NCI-H69 (cell line): Measurements from ENCODE around the gene TPBGL.
"Not testable (repeated sequence)": the region's sequence is repeated elsewhere in the genome, so short reads cannot be mapped to it uniquely, and the experiment has no call there.

Experiments used
- DNase-seq: peaks from one replicate; lab custom pipeline; 2025; lab: John Stamatoyannopoulos, UW

The TPBGL gene

DNA sequence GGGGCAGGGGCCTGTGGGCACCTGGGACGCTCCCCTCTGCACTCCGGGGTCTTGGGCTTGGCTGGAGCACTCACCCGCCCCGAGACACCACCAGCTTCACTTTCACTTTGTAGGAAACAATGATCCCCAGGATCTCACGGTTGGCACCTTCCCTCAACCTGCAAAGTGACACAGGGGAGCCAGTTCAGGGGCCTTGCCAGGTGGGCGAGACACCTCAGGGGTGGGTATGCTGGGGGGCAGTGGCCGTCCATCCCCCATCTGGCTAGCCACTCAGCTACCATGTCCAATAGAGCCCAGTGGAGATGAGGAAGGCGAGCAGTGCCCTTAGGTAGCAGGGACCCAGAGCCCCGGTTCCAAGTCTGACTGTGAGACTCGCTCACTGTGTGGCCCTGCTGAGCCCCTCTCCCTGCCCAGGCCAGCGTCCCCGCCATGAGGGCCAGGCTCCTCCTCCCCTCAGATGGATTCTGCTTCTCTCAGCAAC is 32.3 kb downstream of the TPBGL start:
- no peak for DNase-seq

DNA sequence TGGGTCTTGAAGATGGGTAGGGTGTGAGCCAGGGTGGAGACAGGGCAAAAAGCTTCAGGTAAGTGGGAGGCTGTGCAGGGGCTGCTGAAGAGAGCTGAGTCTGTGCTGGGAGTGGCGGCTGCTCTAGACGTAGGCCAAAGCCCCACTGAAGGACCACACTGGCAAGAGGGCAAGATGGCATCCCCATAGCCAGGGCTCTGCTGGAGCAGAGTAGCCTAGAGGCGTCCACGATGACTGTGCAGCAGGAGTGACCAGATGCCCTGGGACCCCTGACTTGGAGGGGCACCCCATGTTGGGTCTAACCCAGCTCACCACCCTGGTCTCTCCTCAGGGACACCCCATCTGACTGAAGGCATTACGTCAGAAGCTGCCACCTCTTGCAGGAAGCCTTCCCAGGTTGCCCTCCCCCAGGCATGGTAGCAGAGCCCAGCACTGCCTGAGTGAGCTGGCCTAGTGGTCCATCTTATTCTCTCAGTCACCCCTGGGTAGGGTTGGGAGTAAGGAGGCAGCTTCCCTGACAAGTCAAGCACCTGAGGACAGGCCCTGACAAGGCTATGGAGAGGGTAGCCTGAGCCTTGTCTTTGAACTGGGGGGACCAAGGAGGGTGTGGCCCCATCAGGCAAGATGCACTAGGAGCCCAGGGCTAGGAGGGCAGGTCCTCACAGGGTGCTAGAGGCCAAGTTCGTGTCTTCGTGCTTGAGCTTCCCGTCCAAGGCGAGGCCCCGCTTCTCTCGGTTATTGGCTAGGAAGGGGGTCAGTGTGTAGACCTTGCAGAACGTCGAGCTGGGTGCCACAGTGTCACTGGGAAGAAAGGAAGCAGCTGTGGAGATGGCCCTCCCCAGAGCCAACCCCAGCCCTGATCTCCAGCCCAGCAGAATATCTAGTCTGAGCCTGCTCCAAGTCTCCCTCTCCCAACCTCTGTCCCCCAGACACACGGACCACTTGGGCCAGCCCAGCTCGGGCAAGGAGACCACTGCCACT is 33.1 kb downstream of the TPBGL start:
- DNase-seq = no peak

DNA sequence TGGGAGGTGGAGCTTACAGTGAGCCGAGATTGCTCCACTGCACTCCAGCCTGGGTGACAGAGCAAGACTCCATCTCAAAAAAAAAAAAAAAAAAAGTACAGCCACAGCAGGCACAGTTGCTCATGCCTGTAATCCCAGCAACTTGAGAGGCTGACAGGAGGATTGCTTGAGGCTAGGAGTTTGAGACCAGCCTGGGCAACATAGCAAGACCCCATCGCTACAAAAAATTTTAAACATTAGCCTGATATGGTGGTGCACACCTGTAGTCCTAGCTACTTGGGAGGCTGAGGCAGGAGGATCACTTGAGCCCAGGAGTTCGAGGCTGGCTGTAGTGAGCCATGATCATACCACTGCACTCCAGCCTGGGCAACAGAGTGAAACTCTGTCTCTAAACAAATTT is 34.1 kb downstream of the TPBGL start:
- DNase-seq = not testable (repeated sequence)

DNA sequence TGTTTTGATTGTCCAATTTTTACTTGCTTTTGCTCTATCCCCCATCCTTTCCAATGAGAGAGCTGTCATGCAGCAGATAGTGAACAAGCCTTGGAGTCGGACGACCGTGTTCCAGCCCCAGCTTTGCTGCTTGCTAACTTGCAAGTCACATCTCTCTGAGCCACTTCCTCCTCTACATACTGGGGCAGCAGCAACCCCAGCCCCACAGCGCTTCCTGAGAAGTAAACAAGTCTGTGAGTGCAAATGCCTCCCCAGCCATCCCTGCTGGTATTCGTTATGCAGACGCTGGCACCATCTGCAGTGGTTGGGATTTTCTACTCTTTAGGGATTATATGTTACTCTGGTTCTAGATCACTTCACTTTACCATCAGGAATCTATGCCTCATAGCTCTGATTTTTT is 35.0 kb downstream of the TPBGL start:
- DNase-seq = peak; percentile 72

DNA sequence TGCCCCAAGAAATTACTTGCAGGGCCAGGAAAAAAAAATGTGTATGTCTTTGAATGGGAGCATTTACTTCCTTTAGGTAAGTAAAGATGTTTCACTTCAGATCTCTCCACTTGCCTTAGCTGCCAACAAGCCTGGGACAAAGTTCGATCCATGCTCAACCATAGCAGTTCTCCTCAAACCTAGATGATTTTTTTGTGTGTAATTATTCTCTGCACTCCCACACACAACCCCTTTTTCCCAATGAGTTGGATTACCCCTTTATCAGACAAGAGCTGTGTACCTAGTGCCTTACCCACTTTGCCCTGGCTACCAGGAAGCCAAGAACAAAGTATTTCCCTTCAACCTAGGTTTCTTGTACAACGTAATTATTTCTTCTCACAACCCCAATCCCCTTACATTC is 35.6 kb downstream of the TPBGL start:
- DNase-seq = peak; percentile 61

DNA sequence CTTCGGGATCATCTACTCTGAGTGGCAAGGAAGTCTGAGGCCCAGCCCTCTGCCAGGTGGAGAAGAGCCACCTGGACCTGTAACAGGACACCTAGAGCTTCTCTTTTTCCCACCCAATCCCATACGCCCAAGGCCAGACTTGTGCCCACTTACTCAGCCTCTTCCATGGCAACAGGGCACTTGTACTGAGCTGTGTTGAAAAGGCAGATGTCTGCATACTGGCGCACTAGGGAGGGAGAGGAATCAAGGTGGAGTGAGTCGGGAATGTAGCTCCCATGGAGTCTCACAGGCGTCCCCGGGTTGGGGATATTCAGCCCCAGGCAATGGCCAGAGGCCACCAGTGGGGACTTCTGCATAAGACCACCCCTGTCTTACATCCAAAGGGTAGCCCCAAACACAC is 36.1 kb downstream of the TPBGL start:
- peak; percentile 95 for DNase-seq

DNA sequence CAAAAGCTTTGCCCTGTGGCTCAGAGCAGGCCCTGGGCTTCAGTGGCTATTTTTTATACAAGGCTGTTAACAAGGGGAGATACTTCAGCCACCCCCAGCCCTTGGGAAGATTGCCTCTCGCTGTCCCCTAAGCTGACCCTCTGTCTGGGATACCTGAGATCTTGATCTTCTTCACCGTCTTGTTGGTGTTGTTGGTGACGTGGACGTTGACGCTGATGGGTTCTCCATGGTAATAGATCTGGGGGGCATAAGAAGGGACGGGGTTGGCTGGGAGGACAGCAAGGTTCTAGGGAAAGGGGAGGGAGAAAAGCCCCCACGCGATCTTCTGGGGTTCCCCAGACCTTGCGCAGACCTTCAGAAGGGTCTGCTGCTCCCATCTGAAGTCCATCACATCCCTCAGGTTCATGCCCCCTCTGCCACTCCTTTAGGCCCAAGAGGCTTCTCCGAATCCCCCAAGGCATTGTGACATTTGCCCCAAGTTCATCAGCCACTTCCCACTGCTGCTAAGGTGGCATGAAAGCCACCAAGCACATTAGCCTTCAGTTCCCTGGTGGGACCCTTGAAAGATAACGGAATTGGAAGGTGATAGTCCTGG is 36.7 kb downstream of the TPBGL start:
- DNase-seq = no peak

DNA sequence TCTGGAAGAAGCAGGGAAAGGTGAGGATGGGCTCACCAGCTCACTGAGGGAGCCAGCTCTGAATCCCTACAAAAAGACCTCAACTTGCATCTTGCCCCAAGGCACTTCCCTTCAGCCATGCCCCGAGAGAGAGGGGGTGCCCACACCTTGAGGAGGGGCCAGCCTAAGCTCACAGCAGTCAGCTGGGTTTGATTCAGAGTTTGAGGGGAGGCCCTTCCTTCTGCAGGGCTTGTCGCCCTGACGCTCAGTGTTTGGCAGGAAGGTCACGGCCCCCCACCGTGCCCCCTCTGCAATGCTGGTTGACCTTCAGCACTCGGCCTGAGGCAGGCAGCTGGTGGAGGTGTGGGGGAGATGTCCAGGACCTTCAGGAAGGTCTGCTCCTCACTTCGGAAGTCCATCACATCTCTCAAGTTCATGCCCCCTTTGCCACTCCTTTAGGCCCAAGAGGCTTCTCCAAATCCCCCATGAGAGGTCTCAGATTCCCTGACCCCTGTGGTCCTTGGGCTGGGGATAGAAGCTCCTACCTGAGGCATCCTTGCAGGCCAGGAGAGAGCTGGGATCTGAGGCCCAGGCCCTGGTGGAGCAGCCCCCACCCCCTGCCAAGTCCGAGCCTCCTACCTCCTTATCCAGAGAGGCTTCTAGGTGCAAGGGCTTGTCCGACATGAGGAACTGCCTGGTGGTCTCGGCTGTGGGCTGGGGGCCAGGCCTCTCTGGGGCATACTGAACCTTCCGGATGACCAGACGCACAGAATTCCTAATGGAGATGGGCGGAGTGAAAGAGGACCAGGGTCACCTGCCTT is 37.6 kb downstream of the TPBGL start:
- no peak for DNase-seq

DNA sequence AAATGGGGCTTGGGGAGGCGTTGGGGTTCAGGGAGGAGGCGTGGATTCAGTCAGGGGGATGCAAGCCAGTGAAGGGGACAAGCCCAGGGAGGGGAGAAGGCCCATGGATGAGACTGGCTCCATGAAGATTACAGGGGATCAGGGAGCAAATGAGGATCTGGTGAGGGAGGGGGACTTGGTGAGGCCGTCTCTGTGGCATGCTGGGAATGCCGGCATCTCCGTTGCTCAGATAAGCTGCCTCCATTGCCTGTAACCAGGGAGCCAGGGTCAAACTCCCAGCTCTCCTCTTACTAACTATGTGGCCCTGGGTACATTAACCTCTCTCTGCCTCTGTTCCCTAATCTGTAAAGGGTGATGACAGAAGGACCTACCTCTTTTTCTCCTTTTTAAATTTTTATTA is 38.7 kb downstream of the TPBGL start:
- DNase-seq = no peak

DNA sequence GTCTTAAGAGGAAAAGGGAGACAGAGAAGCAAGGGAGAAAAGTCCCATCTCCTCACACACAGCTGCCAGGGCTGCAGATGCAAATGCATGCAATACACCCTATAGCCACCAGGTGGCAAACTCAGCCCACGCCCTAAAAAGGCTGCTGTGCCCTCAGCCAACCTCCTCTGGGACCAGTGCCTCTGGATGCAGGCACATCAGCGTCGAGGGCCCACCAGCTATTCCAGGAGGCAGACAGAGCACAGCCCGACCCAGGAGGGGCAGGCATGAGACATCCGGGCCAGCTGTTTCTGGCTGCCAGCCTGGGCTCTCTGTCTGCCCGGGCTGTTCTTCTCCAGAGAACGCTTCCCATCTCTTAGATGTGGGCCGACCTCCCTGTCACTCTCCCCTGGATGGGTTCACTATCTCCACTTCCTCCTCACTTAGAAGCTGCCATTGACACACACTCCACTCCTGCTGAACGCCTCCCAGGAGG is 39.7 kb downstream of the TPBGL start:
- DNase-seq = peak; percentile 82

DNA sequence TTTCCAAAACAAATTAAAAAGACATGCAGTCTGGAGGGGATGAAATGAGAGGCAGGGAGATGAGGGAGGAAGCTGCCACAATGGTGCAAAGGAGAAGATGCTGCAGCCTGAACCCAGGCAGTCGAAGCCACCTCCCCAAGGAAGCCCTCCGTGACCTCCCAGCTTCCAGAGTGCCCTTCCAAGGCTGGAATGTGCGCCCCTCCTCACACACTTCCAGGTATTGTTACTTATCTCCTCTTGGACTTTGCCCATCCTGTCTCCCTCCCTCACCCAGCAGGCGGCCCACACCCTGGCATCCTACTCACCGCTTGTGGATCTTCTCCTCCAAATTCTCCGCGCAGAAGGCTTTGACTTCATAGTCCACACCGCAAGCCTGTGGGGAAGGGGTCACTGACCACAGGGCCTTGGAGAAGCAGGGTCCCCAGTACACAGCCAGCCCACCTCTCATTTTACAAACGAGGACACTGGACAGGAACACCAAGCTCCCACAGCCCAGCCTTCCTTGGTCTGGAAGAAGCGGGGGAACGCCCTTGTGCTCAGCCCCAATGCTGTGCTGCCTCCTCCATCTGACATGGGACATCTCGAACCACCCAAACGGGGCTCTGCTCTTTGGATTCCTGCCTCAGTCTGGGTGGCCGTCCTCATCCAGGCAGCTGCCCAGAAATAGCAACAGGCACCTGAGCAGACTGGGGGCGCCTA is 40.3 kb downstream of the TPBGL start:
- no peak for DNase-seq

DNA sequence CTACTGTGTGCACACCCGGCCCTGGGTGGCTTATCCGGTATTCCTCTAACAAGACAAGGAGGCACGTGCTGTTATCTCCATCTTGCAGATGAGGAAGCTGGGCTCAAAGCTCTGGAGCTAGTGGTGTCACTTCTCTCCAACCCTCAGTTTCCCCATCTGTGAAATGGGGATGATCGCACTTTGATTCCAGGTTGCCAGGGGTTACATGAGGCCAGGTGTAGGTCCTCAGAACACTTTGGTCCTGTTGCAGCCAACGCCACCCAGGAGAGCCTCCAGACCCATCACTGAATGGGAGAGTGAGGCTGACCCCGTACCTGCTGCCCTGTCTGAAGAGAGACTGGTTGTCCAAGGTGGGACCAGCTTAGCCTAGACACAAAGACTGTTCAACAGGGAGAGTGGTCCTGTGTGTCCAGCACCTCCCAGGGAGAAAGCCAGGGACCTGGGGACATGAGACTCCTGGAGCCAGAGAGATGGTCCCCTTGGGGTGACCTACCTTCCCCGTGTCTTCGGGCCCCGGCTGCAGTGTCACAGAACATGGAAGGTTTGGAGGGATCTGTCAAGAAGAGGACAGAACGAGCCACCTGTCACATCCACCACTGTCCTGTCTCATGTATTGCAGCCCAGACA is 41.0 kb downstream of the TPBGL start:
- DNase-seq = no peak

DNA sequence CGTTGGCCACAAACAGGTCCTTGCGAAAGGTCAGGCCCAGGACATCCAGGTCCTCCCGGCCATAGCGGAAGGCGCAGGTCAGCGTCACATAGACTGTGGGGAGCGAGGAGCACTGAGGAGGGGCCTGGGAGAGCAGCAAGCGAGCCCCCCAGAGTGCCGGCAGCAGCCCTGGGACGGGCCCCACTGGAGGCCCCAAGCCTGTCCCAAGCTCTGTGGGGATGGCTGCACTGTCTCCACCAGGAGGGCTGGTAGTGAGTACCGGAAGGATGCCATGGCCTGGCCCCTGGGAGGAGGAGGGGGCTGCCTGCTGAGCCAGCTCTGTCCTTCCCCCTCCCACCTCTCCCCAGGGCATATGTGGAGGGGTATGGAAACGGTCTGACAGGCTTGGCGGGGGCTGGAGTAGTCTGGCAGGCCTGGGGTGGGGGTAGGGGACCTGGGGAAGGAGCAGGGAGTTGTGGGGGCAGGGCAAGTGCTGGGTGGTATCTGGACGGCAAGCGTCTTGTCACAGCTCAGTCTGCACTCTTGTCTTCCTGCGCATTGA is 42.9 kb downstream of the TPBGL start:
- DNase-seq = no peak

DNA sequence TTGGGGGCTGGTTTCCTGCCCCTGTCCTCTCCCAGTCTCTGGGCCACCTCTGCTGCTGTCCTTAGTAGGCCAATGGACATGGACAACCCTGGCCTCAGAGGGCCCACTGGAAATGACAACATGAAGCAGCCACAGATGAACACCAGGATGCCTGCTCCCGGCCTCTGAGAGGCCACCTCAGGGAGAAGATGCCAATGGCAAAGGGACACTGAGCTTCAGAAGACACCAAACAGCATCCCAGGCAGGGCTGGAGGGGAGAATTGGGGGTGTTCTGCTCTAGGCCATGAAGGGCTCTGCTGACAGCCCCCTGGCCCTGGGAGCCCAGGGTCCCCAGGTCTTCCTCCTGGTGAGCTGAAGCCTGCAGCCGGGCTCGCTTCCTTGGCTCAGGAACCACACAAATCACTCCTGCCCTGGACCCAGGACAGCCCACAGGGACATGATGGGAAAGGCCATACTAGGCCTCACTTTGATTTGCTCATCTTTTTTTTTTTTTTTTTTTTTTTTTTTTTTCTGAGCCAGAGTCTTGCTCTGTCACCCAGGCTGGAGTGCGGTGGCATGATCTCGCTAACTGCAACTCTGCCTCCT is 45.3 kb downstream of the TPBGL start:
- no peak for DNase-seq

DNA sequence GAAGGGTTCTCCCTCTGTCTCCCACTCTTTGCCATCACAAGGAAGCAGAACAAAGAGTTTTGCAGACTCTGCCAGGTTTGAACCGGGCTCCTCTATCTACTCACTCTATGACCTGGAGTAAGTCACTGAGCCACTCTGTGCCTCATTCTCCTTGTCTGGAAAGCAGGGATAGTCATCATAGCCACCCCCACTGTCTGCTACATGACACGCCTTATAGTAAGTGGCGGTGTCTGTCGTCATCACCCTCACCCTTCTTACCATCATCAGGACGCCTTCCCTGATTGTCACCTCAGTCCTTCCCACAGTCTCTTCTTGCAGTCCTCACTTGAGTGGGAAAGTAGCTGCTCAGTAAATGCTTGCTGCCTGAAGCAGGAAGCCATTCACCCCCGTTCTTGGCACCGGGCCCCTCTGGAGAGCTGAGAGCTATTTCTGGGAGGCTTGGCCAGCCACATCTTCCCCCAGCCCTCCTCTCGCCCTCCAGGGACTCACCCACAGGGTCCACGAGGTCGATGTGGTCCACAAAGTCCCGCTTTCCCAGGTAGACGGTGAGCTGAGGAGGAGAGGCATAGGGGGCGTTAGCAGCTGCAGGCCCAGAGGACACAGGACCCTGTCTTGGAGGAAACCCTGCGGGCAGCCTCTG is 46.4 kb downstream of the TPBGL start:
- DNase-seq = no peak

DNA sequence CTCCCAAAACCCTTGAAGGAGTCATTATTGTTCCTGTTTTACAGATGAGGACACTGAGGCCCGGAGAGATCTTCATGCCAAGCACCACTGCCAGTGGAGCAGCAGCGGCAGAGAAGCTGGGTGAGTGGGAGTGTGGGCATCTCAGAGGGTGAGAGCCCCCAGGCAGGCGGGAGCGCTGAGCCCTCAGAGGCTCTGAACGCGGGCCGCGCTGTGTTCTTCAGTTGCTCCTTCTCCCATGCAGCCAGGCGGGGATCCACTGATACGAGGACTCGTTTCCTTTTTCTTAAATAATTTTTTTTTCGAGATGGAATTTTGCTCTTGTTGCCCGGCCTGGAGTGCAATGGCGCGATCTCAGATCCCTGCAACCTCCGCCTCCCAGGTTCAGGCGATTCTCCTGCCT is 47.0 kb downstream of the TPBGL start:
- no peak for DNase-seq

DNA sequence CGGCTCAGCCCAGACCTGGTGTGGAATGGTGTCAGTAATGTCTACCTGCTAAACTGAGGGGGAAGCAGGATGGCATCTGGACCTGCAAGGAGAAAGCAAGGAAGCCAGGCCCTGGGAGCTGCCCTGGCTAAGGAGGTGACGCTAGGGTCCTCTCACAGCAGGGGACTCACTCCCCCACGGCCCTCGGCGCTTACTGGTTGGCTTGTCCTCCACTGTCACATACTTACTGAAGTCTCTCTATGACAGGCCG is 48.9 kb downstream of the TPBGL start:
- DNase-seq = no peak

DNA sequence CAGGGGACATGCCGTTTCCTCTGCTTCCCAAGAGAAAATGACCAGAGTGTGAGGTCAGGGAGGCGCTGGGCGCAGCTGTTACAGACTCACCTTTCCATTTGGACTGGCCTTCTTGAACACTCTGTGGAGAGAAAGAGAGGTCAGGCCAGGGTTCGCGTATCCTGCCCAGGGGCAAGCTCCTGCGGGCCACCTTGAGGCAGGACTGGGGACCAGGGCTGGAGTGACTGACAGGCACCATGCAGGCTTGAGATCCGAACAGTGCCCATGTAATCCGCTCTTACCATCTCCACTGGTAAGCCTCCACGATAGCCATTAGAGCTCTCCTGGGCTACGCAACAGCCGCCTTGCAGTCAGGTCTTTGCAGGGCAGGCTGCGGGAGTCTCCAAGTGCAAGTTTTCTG is 49.3 kb downstream of the TPBGL start:
- no peak for DNase-seq

DNA sequence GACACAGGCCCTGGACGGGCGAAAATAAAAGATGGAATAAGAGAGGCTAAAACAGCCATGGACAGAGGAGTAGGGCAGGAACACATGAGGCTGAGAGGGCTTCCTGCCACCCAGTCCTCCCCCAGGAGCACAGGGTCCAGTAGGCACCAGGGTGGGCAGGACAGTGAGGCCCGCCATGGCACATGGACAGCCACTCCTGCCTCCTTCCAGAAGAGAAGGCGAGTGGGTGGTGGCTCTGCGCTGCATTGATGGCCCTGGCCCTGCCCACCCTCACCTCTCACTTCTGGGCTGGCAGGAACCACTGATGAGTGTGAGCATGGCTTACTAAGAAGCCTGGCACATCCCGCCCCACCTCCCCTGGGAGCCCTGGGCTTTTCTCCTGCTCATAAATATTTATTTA is 51.2 kb downstream of the TPBGL start:
- DNase-seq = no peak

DNA sequence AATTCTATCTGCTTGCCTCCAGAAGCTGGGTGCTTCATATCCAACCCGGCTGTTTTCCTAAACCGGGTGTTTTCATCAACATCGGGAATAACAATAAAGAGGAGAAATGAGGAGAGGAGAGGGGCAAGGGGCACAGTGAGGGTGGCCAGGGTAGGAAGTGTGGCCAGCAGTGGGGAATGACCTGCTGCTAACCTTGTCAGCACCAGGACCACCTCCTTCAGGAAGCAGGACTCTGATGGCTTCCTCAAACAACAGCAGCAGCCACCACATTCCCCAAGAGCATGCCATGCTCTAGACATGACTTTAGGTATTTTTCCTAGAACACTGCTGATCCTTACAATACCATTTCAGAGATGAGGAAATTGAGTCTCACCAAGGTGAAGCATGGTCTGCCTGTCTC is 52.4 kb downstream of the TPBGL start:
- no peak for DNase-seq
